ENCODE measurements around the gene ABCD1. TPM values are rescaled to one million over a fixed set of nuclear protein-coding genes. Genes with fewer than 3 reads are reported as not detected.

ABCD1 gene
- total RNA-seq, 2 donors from 2014 or later: 5.6 to 6.7 TPM

- ATAC-seq (no peak), DNase-seq (ENCODE audit: low spot score in 2 of 2) (no peak)
- Mint-ChIP-seq H3K36me3 (no peaks in the 10 kb centered on the region), H3K9me3 (no peaks in the 10 kb centered on the region), H3K27ac (no peak overlapping the region)
These were observed 38.0 kb downstream of the ABCD1 start for GRCh38 chrX:153762626-153763173.

GRCh38 chrX:153763298-153763932 lies 38.8 kb downstream of the ABCD1 start:
- no peaks in the 10 kb centered on the region for H3K9me3 Mint-ChIP-seq
- no peaks in the 10 kb centered on the region for H3K36me3 Mint-ChIP-seq
- DNase-seq (ENCODE audit: low spot score in 2 of 2): no peak
- peak overlapping the region in 1 of 2 donors; percentile 63 for H3K27ac Mint-ChIP-seq
- ATAC-seq: no peak

GRCh38 chrX:153763989-153764755 lies 39.5 kb downstream of the ABCD1 start, which contains the start of gene PLXNB3:
TSS of gene PLXNB3 (plus strand) at chrX:153764249. CDS start at chrX:153765536, 1,287 bp downstream.
- no peaks in the 10 kb centered on the region for H3K36me3 Mint-ChIP-seq
- H3K9me3 Mint-ChIP-seq: no peaks in the 10 kb centered on the region
- peak within 1 kb of the TSS in 1 of 2 donors; percentile 63 for H3K27ac Mint-ChIP-seq

GRCh38 chrX:153764786-153765137 lies 40.1 kb downstream of the ABCD1 start:
- no peaks in the 10 kb centered on the region for H3K9me3 Mint-ChIP-seq
- no peak for DNase-seq (ENCODE audit: low spot score in 2 of 2)
- H3K36me3 Mint-ChIP-seq: no peaks in the 10 kb centered on the region
- no peak for ATAC-seq
- H3K27ac Mint-ChIP-seq: no peak overlapping the region

More at GRCh38 chrX:153763989-153764755, 39.5 kb downstream of the ABCD1 start, which contains the start of gene PLXNB3:
- DNase-seq (ENCODE audit: low spot score in 2 of 2): peak; percentile 64 to 81
- ATAC-seq: peak; percentile 86 to 90

GRCh38 chrX:153765138-153766079 lies 40.8 kb downstream of the ABCD1 start:
- no peak for ATAC-seq
- no peaks in the 10 kb centered on the region for H3K9me3 Mint-ChIP-seq
- H3K27ac Mint-ChIP-seq: no peak overlapping the region
- no peaks in the 10 kb centered on the region for H3K36me3 Mint-ChIP-seq
- no peak for DNase-seq (ENCODE audit: low spot score in 2 of 2)

- DNase-seq (ENCODE audit: low spot score in 2 of 2) (no peak), ATAC-seq (peak; percentile 69 to 81)
- peak overlapping the region; percentile 75 to 81 for H3K27ac Mint-ChIP-seq
- H3K9me3 Mint-ChIP-seq: no peaks in the 10 kb centered on the region
- no peaks in the 10 kb centered on the region for H3K36me3 Mint-ChIP-seq
These were observed 41.6 kb downstream of the ABCD1 start for GRCh38 chrX:153766098-153766817.

- DNase-seq (ENCODE audit: low spot score in 2 of 2): no peak
- no peaks in the 10 kb centered on the region for H3K36me3 Mint-ChIP-seq
- peak overlapping the region in 1 of 2 donors; percentile 75 for H3K27ac Mint-ChIP-seq
- H3K9me3 Mint-ChIP-seq: no peaks in the 10 kb centered on the region
- no peak for ATAC-seq
These were observed 42.4 kb downstream of the ABCD1 start for GRCh38 chrX:153766871-153767673.

- DNase-seq (ENCODE audit: low spot score in 2 of 2) (no peak), ATAC-seq (no peak)
- no peaks in the 10 kb centered on the region for H3K36me3 Mint-ChIP-seq
- no peaks in the 10 kb centered on the region for H3K9me3 Mint-ChIP-seq
- no peak overlapping the region for H3K27ac Mint-ChIP-seq
These were observed 43.0 kb downstream of the ABCD1 start for GRCh38 chrX:153767674-153768055.

GRCh38 chrX:153768311-153769157 lies 43.9 kb downstream of the ABCD1 start:
- H3K36me3 Mint-ChIP-seq: no peaks in the 10 kb centered on the region
- H3K27ac Mint-ChIP-seq: no peak overlapping the region
- no peaks in the 10 kb centered on the region for H3K9me3 Mint-ChIP-seq
- DNase-seq (ENCODE audit: low spot score in 2 of 2) (no peak), ATAC-seq (no peak)

GRCh38 chrX:153769158-153769864 lies 44.7 kb downstream of the ABCD1 start:
- DNase-seq (ENCODE audit: low spot score in 2 of 2) (no peak), ATAC-seq (no peak)
- H3K27ac Mint-ChIP-seq: no peak overlapping the region
- H3K36me3 Mint-ChIP-seq: no peaks in the 10 kb centered on the region
- no peaks in the 10 kb centered on the region for H3K9me3 Mint-ChIP-seq

GRCh38 chrX:153769865-153770600 lies 45.4 kb downstream of the ABCD1 start:
- no peaks in the 10 kb centered on the region for H3K9me3 Mint-ChIP-seq
- DNase-seq (ENCODE audit: low spot score in 2 of 2): no peak
- no peak for ATAC-seq
- H3K27ac Mint-ChIP-seq: no peak overlapping the region
- H3K36me3 Mint-ChIP-seq: no peaks in the 10 kb centered on the region

GRCh38 chrX:153770601-153771414 lies 46.2 kb downstream of the ABCD1 start:
- no peaks in the 10 kb centered on the region for H3K36me3 Mint-ChIP-seq
- ATAC-seq: no peak
- DNase-seq (ENCODE audit: low spot score in 2 of 2): no peak

More at GRCh38 chrX:153770601-153771414, 46.2 kb downstream of the ABCD1 start:
- Mint-ChIP-seq H3K27ac (no peak overlapping the region), H3K9me3 (no peaks in the 10 kb centered on the region)
